Mucosa of stomach (tissue), 1 donor: ENCODE measurements around the gene MRPL52.
A peak's percentile ranks its signal among the peaks of the same experiment; 100 is the strongest.
"Not testable (repeated sequence)": the region's sequence is repeated elsewhere in the genome, so short reads cannot be mapped to it uniquely, and the experiment has no call there.

Experiments
- H3K27me3 ChIP-seq: one replicate; pipeline ENCODE4 v1.7.0; 2013; ENCODE audit warnings: mild to moderate bottlenecking, low read length; ENCODE audit not compliant: control insufficient read depth, insufficient read depth
- H3K36me3 ChIP-seq: one replicate; pipeline ENCODE4 v1.7.0; 2013; ENCODE audit warnings: low read length; ENCODE audit not compliant: control insufficient read depth, insufficient read depth
- H3K4me1 ChIP-seq: one replicate; pipeline ENCODE4 v1.7.0; 2013; ENCODE audit warnings: mild to moderate bottlenecking, low read length; ENCODE audit not compliant: control insufficient read depth, insufficient read depth
- H3K4me3 ChIP-seq: one replicate; pipeline ENCODE4 v1.7.0; 2013; ENCODE audit warnings: low read length
- H3K9ac ChIP-seq: one replicate; pipeline ENCODE4 v1.7.0; 2013; ENCODE audit warnings: mild to moderate bottlenecking, low read length, moderate library complexity
- H3K9me3 ChIP-seq: one replicate; pipeline ENCODE4 v1.7.0; 2013; ENCODE audit warnings: mild to moderate bottlenecking, low read length, moderate library complexity; ENCODE audit not compliant: control insufficient read depth
- donor health status: Pancreatic carcinoma.

Gene MRPL52

GRCh38 chr14:22813145-22813544 is 16.5 kb upstream of the MRPL52 start:
- no peak overlapping the region for H3K9ac ChIP-seq
- no peaks in the 10 kb centered on the region for H3K9me3 ChIP-seq
- peaks cover 24% of the 10 kb centered on the region for H3K4me1 ChIP-seq
- H3K27me3 ChIP-seq: no peaks in the 10 kb centered on the region
- no peak overlapping the region for H3K4me3 ChIP-seq
- no peaks in the 10 kb centered on the region for H3K36me3 ChIP-seq

- H3K27me3 ChIP-seq: no peaks in the 10 kb centered on the region
- no peaks in the 10 kb centered on the region for H3K9me3 ChIP-seq
- no peaks in the 10 kb centered on the region for H3K36me3 ChIP-seq
- H3K9ac ChIP-seq: no peak overlapping the region
- H3K4me3 ChIP-seq: no peak overlapping the region
- peaks cover 36% of the 10 kb centered on the region for H3K4me1 ChIP-seq
These were observed 15.3 kb upstream of the MRPL52 start for GRCh38 chr14:22814373-22814772.

GRCh38 chr14:22814941-22815713 is 14.6 kb upstream of the MRPL52 start, which contains the start of gene SLC7A7:
SLC7A7 (minus strand) TSS chr14:22815435; CDS start chr14:22813398, 2,037 bp downstream.
- Histone ChIP-seq H3K9ac (no peak within 1 kb of the TSS), H3K4me3 (no peak within 1 kb of the TSS), H3K27me3 (no peaks in the 10 kb centered on the region), H3K9me3 (no peaks in the 10 kb centered on the region), H3K4me1 (peaks cover 41% of the 10 kb centered on the region), H3K36me3 (no peaks in the 10 kb centered on the region)

- H3K4me1 ChIP-seq: peaks cover 73% of the 10 kb centered on the region
- H3K4me3 ChIP-seq: peak overlapping the region; percentile 32
- no peaks in the 10 kb centered on the region for H3K27me3 ChIP-seq
- H3K9ac ChIP-seq: peak overlapping the region; percentile 67
- no peaks in the 10 kb centered on the region for H3K9me3 ChIP-seq
- H3K36me3 ChIP-seq: no peaks in the 10 kb centered on the region
These were observed 10.3 kb upstream of the MRPL52 start for GRCh38 chr14:22819151-22819988.

- H3K4me1 ChIP-seq: peaks cover 62% of the 10 kb centered on the region
- no peaks in the 10 kb centered on the region for H3K27me3 ChIP-seq
- no peak overlapping the region for H3K4me3 ChIP-seq
- H3K9ac ChIP-seq: peak overlapping the region; percentile 84
- H3K36me3 ChIP-seq: no peaks in the 10 kb centered on the region
- H3K9me3 ChIP-seq: no peaks in the 10 kb centered on the region
These were observed 9.0 kb upstream of the MRPL52 start for GRCh38 chr14:22820731-22821130.

- Histone ChIP-seq H3K4me3 (no peak overlapping the region), H3K9me3 (no peaks in the 10 kb centered on the region), H3K27me3 (no peaks in the 10 kb centered on the region), H3K4me1 (peaks cover 59% of the 10 kb centered on the region), H3K9ac (peak overlapping the region; percentile 84), H3K36me3 (no peaks in the 10 kb centered on the region)
These were observed 8.3 kb upstream of the MRPL52 start for GRCh38 chr14:22821193-22822015.

- Histone ChIP-seq H3K4me3 (no peak overlapping the region), H3K9me3 (no peaks in the 10 kb centered on the region), H3K9ac (peak overlapping the region; percentile 84), H3K4me1 (peaks cover 59% of the 10 kb centered on the region), H3K36me3 (no peaks in the 10 kb centered on the region), H3K27me3 (no peaks in the 10 kb centered on the region)
These were observed 7.6 kb upstream of the MRPL52 start for GRCh38 chr14:22822016-22822570.

- Histone ChIP-seq H3K27me3 (no peaks in the 10 kb centered on the region), H3K4me1 (peaks cover 57% of the 10 kb centered on the region), H3K9ac (peak overlapping the region; percentile 84), H3K4me3 (peak overlapping the region; percentile 21), H3K36me3 (no peaks in the 10 kb centered on the region), H3K9me3 (no peaks in the 10 kb centered on the region)
These were observed 7.1 kb upstream of the MRPL52 start for GRCh38 chr14:22822571-22823098.

GRCh38 chr14:22824711-22825359 is 4.9 kb upstream of the MRPL52 start:
- Histone ChIP-seq H3K27me3 (no peaks in the 10 kb centered on the region), H3K9me3 (no peaks in the 10 kb centered on the region), H3K4me1 (peaks cover 40% of the 10 kb centered on the region), H3K4me3 (no peak overlapping the region), H3K36me3 (no peaks in the 10 kb centered on the region), H3K9ac (no peak overlapping the region)

- H3K4me1 ChIP-seq: peaks cover 12% of the 10 kb centered on the region
- peak overlapping the region; percentile 99 for H3K4me3 ChIP-seq
- H3K9ac ChIP-seq: peak overlapping the region; percentile 96
- H3K27me3 ChIP-seq, H3K9me3 ChIP-seq, H3K36me3 ChIP-seq: not testable (repeated sequence)
These were observed 519 bp upstream of the MRPL52 start for GRCh38 chr14:22829076-22829660.
